GM21360 (cell line): ENCODE data around the gene DLG5.

Source experiments
- ATAC-seq: cut with Tn5 transposase; IDR thresholded peaks from one replicate; pipeline ENCODE4 v1.9.1; 2021; ENCODE audit warnings: mild to moderate bottlenecking, moderate library complexity; ENCODE audit not compliant: unreplicated experiment

DLG5 gene

GRCh38 chr10:77829356-77829755 lies 97.2 kb downstream of the DLG5 start:
- ATAC-seq, result no peak

DNA sequence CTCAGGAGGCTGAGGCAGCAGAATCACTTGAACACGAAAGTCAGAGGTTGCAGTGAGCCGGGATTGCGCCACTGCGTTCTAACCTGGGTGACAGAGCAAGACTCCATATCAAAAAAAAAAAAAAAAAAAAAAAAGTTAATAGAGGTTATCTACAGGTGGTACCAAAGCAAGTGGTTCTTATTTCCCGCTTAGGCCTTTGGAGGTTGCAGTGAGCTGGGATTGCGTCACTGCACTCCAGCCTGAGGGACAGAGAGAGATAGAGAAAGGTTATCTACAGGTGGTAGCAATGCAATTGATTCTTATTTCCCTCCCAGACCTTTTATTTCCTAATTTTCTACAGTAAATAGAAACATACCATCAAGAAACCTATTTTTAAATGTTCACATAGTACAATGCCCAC lies 98.2 kb downstream of the DLG5 start:
- no peak for ATAC-seq

- no peak for ATAC-seq
Measured at GRCh38 chr10:77827366-77827765, 99.2 kb downstream of the DLG5 start.

GRCh38 chr10:77825965-77826364 lies 100.6 kb downstream of the DLG5 start:
- no peak for ATAC-seq

DNA sequence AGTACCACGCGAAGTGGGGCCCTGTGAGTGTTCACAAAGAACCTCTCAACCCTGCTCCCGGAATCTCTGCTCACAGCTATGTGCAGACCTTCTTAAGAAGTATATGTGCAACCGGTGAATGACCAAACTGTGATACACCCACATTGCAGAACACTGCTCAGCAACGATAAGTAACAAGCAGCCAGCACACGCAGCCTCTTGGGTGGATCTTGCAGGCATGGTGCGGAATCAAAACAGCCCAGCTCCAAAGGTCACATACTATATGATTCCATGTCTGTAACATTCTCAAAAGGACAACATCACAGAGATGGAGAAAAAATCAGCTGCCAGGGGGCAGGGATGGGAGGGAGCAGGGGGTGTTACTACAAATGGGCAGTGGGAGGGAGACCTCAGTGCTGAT lies 101.6 kb downstream of the DLG5 start:
- no peak for ATAC-seq

- no peak for ATAC-seq
Measured at GRCh38 chr10:77823811-77824542, 102.6 kb downstream of the DLG5 start.

GRCh38 chr10:77821551-77821950 lies 105.0 kb downstream of the DLG5 start:
- no peak for ATAC-seq

GRCh38 chr10:77821036-77821435 lies 105.5 kb downstream of the DLG5 start:
- no peak for ATAC-seq

DNA sequence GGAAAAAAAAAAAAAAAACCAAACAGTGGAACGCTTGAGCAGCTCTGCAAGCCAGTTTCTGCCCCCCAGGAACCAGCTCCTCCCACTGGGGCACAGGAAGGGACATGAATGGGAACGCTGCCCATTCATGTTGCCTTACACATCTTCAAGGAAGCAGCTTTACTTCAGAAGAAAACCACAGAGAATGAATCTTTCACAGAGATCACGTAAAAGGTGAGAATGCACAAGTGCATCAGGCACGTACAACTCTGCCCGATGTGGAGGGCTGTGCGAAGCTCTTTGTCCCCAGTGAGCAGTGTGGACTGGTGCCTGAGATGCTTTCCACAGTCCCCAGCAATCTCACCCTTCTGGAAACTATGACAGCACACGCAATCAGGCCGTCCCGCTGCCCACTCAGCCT lies 106.2 kb downstream of the DLG5 start:
- no peak for ATAC-seq

- no peak for ATAC-seq
Measured at GRCh38 chr10:77819210-77820112, 107.1 kb downstream of the DLG5 start.

- no peak for ATAC-seq
Measured at GRCh38 chr10:77818378-77818777, 108.2 kb downstream of the DLG5 start.

GRCh38 chr10:77817541-77817940 lies 109.0 kb downstream of the DLG5 start:
- no peak for ATAC-seq

- no peak for ATAC-seq
Measured at GRCh38 chr10:77816311-77816710, 110.2 kb downstream of the DLG5 start.

GRCh38 chr10:77812741-77813140 lies 113.8 kb downstream of the DLG5 start:
- no peak for ATAC-seq

GRCh38 chr10:77811831-77812430 lies 114.6 kb downstream of the DLG5 start:
- no peak for ATAC-seq

- no peak for ATAC-seq
Measured at GRCh38 chr10:77810446-77811335, 115.9 kb downstream of the DLG5 start.

- ATAC-seq, result no peak
Measured at GRCh38 chr10:77809336-77809735, 117.2 kb downstream of the DLG5 start.

DNA sequence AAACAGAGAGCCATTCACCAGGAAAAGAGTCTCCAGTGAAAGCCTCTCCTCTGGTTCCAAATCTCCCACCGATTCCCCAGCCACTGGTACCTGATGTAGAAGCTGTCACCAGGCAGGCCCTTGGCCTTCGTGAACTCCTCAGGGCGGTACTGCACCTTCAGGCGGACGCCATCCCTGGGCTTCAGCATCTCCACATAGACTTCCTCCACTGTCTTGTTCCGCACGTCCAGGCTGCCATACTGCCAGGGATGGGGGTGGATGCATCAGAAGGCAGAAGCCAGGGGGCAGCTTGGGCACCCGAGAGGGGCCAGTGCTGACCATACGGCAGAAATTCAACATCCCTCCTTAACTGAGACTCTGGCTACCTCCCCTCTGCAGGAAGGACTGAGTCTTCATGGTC lies 118.8 kb downstream of the DLG5 start:
- no peak for ATAC-seq

- ATAC-seq, result no peak
Measured at GRCh38 chr10:77806511-77807157, 119.9 kb downstream of the DLG5 start.

- ATAC-seq, result no peak
Measured at GRCh38 chr10:77805676-77806075, 120.9 kb downstream of the DLG5 start.
